ENCODE measurements around the gene DBI. TPM values are rescaled to one million over a fixed set of nuclear protein-coding genes. Genes with fewer than 3 reads are reported as not detected.
"Not testable (repeated sequence)": the region's sequence is repeated elsewhere in the genome, so short reads cannot be mapped to it uniquely, and the experiment has no call there.

The DBI gene
- total RNA-seq, 2 donors from 2014 or later: 194 to 300 TPM

GRCh38 chr2:119359774-119360173, 7.0 kb upstream of the DBI start:
- DNase-seq (no peak), ATAC-seq (no peak)
- intact Hi-C loops (cut with DNase I, micrococcal nuclease): no loop called here

GRCh38 chr2:119360423-119360966, 6.3 kb upstream of the DBI start:
- ATAC-seq (no peak), DNase-seq (no peak)
- intact Hi-C loops (cut with DNase I, micrococcal nuclease): no loop called here

GRCh38 chr2:119364798-119365197, 2.0 kb upstream of the DBI start:
- no peak for ATAC-seq
- no peak for DNase-seq
- intact Hi-C loops (cut with DNase I, micrococcal nuclease): no loop called here

- intact Hi-C loops (cut with DNase I, micrococcal nuclease): no loop called here
- DNase-seq (no peak), ATAC-seq (no peak)
Measured at GRCh38 chr2:119365436-119365835, 1.3 kb upstream of the DBI start.

GRCh38 chr2:119366161-119366648, 572 bp upstream of the DBI start:
- intact Hi-C loops (cut with DNase I, micrococcal nuclease): no loop called here
- DNase-seq: no peak
- ATAC-seq: peak; percentile 25

- DNase-seq (peak; percentile 81 to 82), ATAC-seq (peak; percentile 68)
- intact Hi-C loops (cut with DNase I, micrococcal nuclease): no loop called here
Measured at GRCh38 chr2:119367472-119368099, 809 bp downstream of the DBI start.

GRCh38 chr2:119369845-119370244, 3.1 kb downstream of the DBI start:
- no peak for ATAC-seq
- no peak for DNase-seq
- intact Hi-C loops (cut with DNase I, micrococcal nuclease): no loop called here

GRCh38 chr2:119371111-119371510, 4.3 kb downstream of the DBI start:
- no peak for DNase-seq
- intact Hi-C loops (cut with DNase I, micrococcal nuclease): no loop called here
- ATAC-seq: no peak

GRCh38 chr2:119372778-119373568, 6.2 kb downstream of the DBI start:
- intact Hi-C loops (cut with DNase I, micrococcal nuclease): no loop called here
- no peak for DNase-seq
- ATAC-seq: peak; percentile 20

- intact Hi-C loops (cut with DNase I, micrococcal nuclease); ATAC-seq; DNase-seq: not testable (repeated sequence)
Measured at GRCh38 chr2:119373907-119374745, 7.3 kb downstream of the DBI start.

- ATAC-seq; intact Hi-C loops (cut with DNase I, micrococcal nuclease); DNase-seq: not testable (repeated sequence)
Measured at GRCh38 chr2:119376406-119376805, 9.6 kb downstream of the DBI start.

GRCh38 chr2:119376810-119377209, 10.0 kb downstream of the DBI start:
- intact Hi-C loops (cut with DNase I, micrococcal nuclease): no loop called here
- ATAC-seq (no peak), DNase-seq (no peak)

- DNase-seq (no peak), ATAC-seq (no peak)
- intact Hi-C loops (cut with DNase I, micrococcal nuclease): no loop called here
Measured at GRCh38 chr2:119377294-119377992, 10.7 kb downstream of the DBI start.

GRCh38 chr2:119377993-119378345, 11.2 kb downstream of the DBI start:
- no peak for DNase-seq
- ATAC-seq: peak; percentile 34
- intact Hi-C loops (cut with DNase I, micrococcal nuclease): no loop called here

GRCh38 chr2:119378566-119378965, 11.8 kb downstream of the DBI start:
- ATAC-seq: no peak
- intact Hi-C loops (cut with DNase I, micrococcal nuclease): no loop called here
- DNase-seq: no peak

- intact Hi-C loops (cut with DNase I, micrococcal nuclease): no loop called here
- peak; percentile 24 for ATAC-seq
- peak in 1 of 2 donors; percentile 29 for DNase-seq
Measured at GRCh38 chr2:119383410-119384140, 16.8 kb downstream of the DBI start.

GRCh38 chr2:119384971-119385370, 18.2 kb downstream of the DBI start:
- intact Hi-C loops (cut with DNase I, micrococcal nuclease): no loop called here
- DNase-seq: no peak
- no peak for ATAC-seq

- ATAC-seq: no peak
- DNase-seq: no peak
- intact Hi-C loops (cut with DNase I, micrococcal nuclease): no loop called here
Measured at GRCh38 chr2:119385466-119385865, 18.7 kb downstream of the DBI start.
